HepG2 (cell line): ENCODE results near the gene PYY. TPM values are rescaled to one million over a fixed set of nuclear protein-coding genes. Genes with fewer than 3 reads are reported as not detected.

Source experiments
- ATF4 ChIP-seq, 2 experiments: fragments of 450-650 bp in 1 of 2; sonication (generic) in 1 of 2; formaldehyde crosslinking; IDR thresholded peaks; 2 replicates each; pipeline versions ENCODE4 v1.5.0 to v1.8.0; 2020 to 2022; ENCODE audit warnings: mild to moderate bottlenecking in 1 of 2, missing genetic modification reagents in 1 of 2
- PHF8 ChIP-seq: sonication (generic); formaldehyde crosslinking; IDR thresholded peaks from 2 replicates; pipeline ENCODE4 v1.5.0; 2020; ENCODE audit warnings: missing genetic modification reagents
- SKI ChIP-seq: fragments of 450-650 bp; IDR thresholded peaks from one replicate; pipeline ENCODE4 v1.6.1; 2018; ENCODE audit warnings: mild to moderate bottlenecking; ENCODE audit not compliant: partially characterized antibody
- TP53 ChIP-seq: sonication (generic); formaldehyde crosslinking; conservative IDR thresholded peaks from 2 replicates; pipeline ENCODE4 v1.4.0; 2020; ENCODE audit warnings: missing genetic modification reagents
- ZKSCAN5 ChIP-seq: sonication (generic); formaldehyde crosslinking; IDR thresholded peaks from 2 replicates; pipeline ENCODE4 v1.5.1; 2020; ENCODE audit warnings: mild to moderate bottlenecking, missing genetic modification reagents
- ZNF142 ChIP-seq: sonication (generic); formaldehyde crosslinking; IDR thresholded peaks from 2 replicates; pipeline ENCODE4 v1.4.0; 2020; ENCODE audit warnings: missing genetic modification reagents
- ZNF549 ChIP-seq: sonication (generic); formaldehyde crosslinking; IDR thresholded peaks from 2 replicates; pipeline ENCODE4 v1.5.0; 2020; ENCODE audit warnings: missing genetic modification reagents
- ZNF576 ChIP-seq: sonication (generic); formaldehyde crosslinking; IDR thresholded peaks from 2 replicates; pipeline ENCODE4 v1.4.0; 2020; ENCODE audit warnings: mild to moderate bottlenecking, missing genetic modification reagents
- ZNF746 ChIP-seq: sonication (generic); formaldehyde crosslinking; IDR thresholded peaks from 2 replicates; pipeline ENCODE4 v1.8.0; 2022; ENCODE audit warnings: mild to moderate bottlenecking, missing genetic modification reagents
- polyA plus RNA-seq, 8 experiments: library from polyadenylated mRNA; depleted of rRNA in 3 of 8; stranded (reverse) in 7 of 8; unstranded in 1 of 8; fragments of >200 nt; fragmentation: Illumina TruSeq in 4 of 8; extraction: Trizol in 4 of 8; gene quantifications; 2 replicates each; pipeline versions ENCODE4 v1.2.1 to v1.2.3, GENCODE V29; 2011 to 2016; ENCODE audit warnings: low read depth in 4 of 8, missing spikeins in 1 of 8, mixed read lengths in 1 of 8; ENCODE audit not compliant: insufficient read depth in 1 of 8
- total RNA-seq, 5 experiments: library from RNA; depleted of rRNA; stranded (reverse); fragments of >200 nt; fragmentation: Illumina TruSeq; extraction: Trizol; gene quantifications; 2 replicates each; pipeline ENCODE4 v1.2.3, GENCODE V29; 2016; ENCODE audit warnings: low read depth in 1 of 5
- TF ChIP-seq, protein P1 (sequence below): sonication (generic); formaldehyde crosslinking; IDR thresholded peaks from 2 replicates; pipeline ENCODE4 v1.4.0; 2020; ENCODE audit warnings: missing genetic modification reagents, borderline replicate concordance
- TF ChIP-seq, protein P2 (sequence below): sonication (generic); formaldehyde crosslinking; IDR thresholded peaks from 2 replicates; pipeline ENCODE4 v1.4.0; 2020; ENCODE audit warnings: missing genetic modification reagents, borderline replicate concordance
- TF ChIP-seq, protein P3 (sequence below): sonication (generic); formaldehyde crosslinking; conservative IDR thresholded peaks from 2 replicates; pipeline ENCODE4 v1.4.0; 2020; ENCODE audit warnings: missing genetic modification reagents

PYY gene
- total and polyA plus RNA-seq, 2 of the 13 experiments (the other 11 are each of a cell fraction or from before 2014, with no cell fraction given) = 0.25 TPM; not detected in 1

DNA sequence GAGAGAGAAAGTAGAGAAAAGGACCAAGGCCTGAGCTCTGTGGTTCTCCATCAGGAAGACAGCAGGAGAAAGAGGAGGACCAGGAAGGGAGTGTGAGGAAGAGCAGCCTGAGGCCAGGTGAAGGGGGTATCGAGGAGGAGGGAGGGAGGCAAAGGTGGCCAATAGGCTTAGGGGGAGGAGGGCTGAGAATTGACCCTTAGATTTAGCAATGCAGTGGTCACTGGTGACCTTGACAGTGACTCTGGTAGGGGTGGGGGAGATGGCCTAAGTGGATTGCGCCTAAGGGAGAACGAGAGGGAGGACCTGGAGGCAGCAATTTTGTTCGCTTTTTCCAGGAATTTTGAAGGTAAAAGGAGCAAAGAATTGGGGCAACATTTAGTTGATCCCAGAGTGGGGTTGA, 45.3 kb upstream of the PYY start (continued):
- no peak for TF ChIP-seq ZKSCAN5
- TF ChIP-seq ZNF549 (CRISPR knock-in tag) = no peak
- TF ChIP-seq, protein P1, sequence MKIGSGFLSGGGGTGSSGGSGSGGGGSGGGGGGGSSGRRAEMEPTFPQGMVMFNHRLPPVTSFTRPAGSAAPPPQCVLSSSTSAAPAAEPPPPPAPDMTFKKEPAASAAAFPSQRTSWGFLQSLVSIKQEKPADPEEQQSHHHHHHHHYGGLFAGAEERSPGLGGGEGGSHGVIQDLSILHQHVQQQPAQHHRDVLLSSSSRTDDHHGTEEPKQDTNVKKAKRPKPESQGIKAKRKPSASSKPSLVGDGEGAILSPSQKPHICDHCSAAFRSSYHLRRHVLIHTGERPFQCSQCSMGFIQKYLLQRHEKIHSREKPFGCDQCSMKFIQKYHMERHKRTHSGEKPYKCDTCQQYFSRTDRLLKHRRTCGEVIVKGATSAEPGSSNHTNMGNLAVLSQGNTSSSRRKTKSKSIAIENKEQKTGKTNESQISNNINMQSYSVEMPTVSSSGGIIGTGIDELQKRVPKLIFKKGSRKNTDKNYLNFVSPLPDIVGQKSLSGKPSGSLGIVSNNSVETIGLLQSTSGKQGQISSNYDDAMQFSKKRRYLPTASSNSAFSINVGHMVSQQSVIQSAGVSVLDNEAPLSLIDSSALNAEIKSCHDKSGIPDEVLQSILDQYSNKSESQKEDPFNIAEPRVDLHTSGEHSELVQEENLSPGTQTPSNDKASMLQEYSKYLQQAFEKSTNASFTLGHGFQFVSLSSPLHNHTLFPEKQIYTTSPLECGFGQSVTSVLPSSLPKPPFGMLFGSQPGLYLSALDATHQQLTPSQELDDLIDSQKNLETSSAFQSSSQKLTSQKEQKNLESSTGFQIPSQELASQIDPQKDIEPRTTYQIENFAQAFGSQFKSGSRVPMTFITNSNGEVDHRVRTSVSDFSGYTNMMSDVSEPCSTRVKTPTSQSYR (CRISPR knock-in tag) = peak; percentile 62; the same call in 1 of the 2 replicates
- no peak for TF ChIP-seq PHF8 (CRISPR knock-in tag)
- TF ChIP-seq SKI = peak; percentile 32
- TF ChIP-seq, protein P2, sequence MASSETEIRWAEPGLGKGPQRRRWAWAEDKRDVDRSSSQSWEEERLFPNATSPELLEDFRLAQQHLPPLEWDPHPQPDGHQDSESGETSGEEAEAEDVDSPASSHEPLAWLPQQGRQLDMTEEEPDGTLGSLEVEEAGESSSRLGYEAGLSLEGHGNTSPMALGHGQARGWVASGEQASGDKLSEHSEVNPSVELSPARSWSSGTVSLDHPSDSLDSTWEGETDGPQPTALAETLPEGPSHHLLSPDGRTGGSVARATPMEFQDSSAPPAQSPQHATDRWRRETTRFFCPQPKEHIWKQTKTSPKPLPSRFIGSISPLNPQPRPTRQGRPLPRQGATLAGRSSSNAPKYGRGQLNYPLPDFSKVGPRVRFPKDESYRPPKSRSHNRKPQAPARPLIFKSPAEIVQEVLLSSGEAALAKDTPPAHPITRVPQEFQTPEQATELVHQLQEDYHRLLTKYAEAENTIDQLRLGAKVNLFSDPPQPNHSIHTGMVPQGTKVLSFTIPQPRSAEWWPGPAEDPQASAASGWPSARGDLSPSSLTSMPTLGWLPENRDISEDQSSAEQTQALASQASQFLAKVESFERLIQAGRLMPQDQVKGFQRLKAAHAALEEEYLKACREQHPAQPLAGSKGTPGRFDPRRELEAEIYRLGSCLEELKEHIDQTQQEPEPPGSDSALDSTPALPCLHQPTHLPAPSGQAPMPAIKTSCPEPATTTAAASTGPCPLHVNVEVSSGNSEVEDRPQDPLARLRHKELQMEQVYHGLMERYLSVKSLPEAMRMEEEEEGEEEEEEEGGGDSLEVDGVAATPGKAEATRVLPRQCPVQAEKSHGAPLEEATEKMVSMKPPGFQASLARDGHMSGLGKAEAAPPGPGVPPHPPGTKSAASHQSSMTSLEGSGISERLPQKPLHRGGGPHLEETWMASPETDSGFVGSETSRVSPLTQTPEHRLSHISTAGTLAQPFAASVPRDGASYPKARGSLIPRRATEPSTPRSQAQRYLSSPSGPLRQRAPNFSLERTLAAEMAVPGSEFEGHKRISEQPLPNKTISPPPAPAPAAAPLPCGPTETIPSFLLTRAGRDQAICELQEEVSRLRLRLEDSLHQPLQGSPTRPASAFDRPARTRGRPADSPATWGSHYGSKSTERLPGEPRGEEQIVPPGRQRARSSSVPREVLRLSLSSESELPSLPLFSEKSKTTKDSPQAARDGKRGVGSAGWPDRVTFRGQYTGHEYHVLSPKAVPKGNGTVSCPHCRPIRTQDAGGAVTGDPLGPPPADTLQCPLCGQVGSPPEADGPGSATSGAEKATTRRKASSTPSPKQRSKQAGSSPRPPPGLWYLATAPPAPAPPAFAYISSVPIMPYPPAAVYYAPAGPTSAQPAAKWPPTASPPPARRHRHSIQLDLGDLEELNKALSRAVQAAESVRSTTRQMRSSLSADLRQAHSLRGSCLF = no peak
- TF ChIP-seq, protein P3, sequence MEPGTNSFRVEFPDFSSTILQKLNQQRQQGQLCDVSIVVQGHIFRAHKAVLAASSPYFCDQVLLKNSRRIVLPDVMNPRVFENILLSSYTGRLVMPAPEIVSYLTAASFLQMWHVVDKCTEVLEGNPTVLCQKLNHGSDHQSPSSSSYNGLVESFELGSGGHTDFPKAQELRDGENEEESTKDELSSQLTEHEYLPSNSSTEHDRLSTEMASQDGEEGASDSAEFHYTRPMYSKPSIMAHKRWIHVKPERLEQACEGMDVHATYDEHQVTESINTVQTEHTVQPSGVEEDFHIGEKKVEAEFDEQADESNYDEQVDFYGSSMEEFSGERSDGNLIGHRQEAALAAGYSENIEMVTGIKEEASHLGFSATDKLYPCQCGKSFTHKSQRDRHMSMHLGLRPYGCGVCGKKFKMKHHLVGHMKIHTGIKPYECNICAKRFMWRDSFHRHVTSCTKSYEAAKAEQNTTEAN (CRISPR knock-in tag) = no peak
- no peak for TF ChIP-seq TP53
- no peak for TF ChIP-seq ZNF142 (CRISPR knock-in tag)
- TF ChIP-seq ATF4 (CRISPR knock-in tag; IDR thresholded peaks at IDR 0.05) = peak in 1 of 2 experiments; percentile 20; a peak in 1 of 4 replicates
- peak; percentile 62; the same call in 1 of the 2 replicates for TF ChIP-seq ZNF746 (CRISPR knock-in tag)
- no peak for TF ChIP-seq ZNF576 (CRISPR knock-in tag)
